Stimulated activated CD8-positive, alpha-beta memory T cell treated with anti-CD3 and anti-CD28 coated beads, Interleukin-15, amount 100 ng/mL, for 24 hours (primary cell): ENCODE data around the gene PAIP2B.

Experiments used
- DNase-seq: peaks from one replicate; pipeline ENCODE4 v3.0.0-alpha.2; 2020; ENCODE audit warnings: low read depth

The PAIP2B gene

DNA sequence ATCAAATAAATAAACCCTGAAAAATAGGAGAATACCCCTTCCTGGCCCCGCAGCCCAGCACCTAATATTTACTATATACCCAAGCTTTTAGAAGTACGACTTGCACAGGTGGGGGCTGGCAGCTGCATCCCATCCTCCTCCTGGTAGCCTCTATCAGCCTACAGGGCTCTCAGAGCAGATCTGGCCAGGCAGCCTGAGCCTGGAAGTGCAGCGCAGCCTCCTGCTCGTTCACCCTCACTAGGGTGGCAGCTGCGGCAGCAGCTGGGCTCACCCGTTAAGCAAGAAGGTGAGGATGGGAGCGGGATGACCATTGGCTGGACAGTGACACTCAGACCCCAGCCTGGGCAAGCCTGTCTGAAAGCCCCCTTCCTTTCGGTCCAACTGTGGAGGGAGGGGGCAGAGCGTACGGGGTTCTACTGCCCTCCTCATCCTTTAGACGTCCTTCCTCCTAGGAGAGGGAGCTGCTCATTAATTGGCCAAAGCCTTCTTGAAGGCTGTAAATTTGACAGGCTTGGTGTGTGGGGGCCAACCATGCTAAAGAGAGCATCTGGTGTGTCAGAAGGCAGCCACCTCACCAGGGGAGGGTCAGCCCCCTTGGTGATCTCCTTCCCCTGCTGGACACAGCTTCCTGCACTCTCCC lies 73.2 kb downstream of the PAIP2B start:
- no peak for DNase-seq

DNA sequence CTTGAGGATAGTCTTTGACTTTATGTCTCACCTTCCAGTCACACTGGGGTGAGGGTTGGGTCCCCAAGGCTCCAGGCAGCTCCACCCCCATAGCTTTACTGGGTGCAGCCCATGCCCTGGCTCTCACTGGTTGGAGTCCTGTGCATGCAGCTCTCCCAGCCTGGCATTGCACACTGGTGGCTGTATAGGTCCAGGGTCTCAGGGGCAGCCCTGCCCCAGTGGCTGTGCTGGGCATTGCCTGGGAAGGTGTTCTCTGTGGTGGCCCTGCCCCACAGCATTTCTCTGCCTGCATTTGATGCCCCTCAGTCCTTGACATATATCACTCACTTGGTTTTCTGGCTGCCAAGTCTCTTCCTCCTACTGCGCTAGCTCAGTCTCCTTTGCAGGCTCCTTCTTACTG lies 75.3 kb downstream of the PAIP2B start:
- no peak for DNase-seq

DNA sequence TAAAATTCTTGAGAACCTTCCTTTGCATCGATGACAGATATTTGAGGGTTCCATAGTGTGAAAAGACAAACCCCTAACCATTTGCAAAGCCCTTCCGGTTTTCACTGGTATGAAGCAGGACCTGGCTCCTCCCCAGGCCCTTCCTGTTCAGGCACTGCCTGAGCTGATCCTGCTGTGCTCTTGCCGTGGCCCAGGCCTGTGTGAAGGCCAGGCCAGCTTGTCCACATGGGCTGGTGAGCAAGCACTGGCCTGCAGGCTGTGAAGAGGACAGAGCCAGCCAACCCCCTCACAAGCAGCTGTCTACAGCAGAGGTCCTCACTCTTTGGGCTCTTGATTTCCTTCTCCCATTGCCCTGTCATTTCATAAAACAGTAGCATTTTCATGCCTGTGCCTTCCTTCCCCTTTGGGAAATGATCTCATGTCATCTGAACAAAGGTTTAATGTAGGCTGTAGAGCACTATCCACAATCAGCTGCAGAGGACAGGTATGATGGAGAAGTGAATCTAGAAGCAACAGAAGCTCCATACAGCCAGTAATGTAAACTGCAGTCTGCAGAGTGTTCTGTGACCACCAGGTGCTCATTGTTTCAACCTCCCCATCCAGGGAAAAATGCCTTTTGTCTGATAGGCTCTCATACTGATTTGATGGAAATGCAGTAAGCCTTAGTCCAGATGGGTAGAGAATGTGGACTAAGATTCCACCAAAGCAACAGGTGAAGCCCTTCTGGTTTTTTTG lies 76.7 kb downstream of the PAIP2B start:
- no peak for DNase-seq

DNA sequence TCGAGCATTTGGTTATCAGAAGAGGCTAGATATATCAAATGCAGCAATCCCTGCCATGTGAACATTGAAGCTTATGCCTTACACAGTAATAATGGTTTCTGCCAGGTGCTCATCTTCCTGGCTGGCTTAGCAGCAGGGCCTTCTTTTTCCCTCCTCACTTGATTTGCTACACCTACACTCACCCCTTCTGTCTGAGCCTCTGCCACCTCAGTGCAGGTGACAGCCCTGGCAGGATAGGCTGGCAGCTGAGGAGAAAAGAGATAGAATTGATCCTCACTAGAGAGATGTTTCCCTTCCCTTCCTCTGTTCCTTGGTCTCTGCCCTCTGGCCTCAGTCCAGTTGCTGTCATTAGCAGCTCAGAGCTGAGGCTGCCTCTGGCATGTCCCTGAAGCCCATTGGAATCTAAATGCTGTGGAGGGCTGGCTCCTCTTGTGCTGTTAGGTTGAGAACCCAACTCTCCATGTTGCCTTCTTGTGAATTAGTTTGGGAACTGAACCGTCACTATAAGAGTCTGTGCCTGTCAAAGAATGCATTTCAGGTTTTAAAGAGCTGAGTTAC lies 78.3 kb downstream of the PAIP2B start:
- DNase-seq = no peak

DNA sequence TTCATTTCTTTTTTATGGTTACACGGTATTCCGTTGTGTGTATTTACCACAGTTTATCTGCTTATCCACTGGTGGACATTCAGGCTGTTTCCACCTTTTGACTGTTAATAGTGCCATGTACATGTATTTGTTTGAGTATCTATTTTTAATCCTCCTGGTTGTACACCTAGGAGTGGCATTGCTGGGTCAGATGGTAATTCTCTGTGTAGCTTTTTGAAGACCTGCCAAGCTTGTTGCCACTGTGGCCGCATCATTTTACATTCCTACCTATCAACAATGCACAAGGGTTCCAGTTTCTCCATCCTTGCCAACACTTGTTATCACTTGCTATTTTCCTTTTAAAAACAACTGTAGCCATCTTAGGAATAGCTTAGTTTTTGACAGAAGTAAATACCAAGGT lies 83.1 kb downstream of the PAIP2B start:
- DNase-seq = no peak

DNA sequence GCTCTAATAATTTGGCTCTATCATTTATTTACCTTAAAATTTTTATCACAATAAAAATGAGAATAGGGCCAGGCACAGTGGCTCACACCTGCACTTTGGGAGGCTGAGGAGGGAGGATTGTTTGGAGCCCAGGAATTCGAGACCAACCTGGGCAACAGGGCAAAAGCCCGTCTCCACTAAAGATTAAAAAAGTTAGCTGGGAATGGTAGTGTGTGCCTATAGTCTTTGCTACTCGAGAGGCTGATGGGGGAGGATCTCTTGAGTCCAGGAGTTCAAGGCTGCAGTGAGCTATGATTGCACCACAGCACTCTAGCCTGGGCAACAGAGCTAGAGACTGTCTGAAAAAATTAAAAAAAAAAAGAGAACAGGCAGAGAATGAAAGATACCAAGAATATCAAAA lies 90.7 kb downstream of the PAIP2B start:
- no peak for DNase-seq

DNA sequence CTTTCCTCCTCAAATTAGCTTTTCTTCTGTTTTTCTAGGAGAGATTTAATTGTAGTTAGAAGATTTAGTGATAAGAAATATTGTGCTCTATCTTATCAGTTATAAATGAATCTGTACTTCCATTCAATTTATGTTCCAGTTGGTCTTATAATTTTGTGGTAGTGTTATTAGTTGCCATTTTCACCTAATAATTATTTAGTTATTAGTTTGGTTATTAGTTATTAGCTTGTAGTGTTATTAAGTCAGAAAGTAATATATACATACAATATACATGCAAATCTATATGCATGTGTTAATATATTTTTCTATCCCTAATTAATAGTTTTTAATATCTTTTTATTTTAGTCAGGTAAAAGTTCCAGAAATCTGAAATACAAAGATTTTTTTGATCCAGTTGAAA lies 93.3 kb downstream of the PAIP2B start:
- no peak for DNase-seq
